Breast epithelium (tissue), 4 donors: ENCODE measurements around the gene CAPG. TPM values are rescaled to one million over a fixed set of nuclear protein-coding genes. Genes with fewer than 3 reads are reported as not detected.
"Not testable (repeated sequence)": the region's sequence is repeated elsewhere in the genome, so short reads cannot be mapped to it uniquely, and the experiment has no call there.

ENCODE experiments used
- DNase-seq, 2 donors: peaks; one replicate each; pipeline ENCODE4 v3.0.0-alpha.2; 2019; ENCODE audit warnings: low spot score in 2 of 2
- H3K27ac ChIP-seq, 2 donors: fragments of 200-600 bp; sonication (generic) in 1 of 2; one replicate each; pipeline ENCODE4 v1.5.1; 2016 to 2019; ENCODE audit warnings: mild to moderate bottlenecking in 1 of 2
- H3K27me3 ChIP-seq, 2 donors: fragments of 200-600 bp; sonication (generic) in 1 of 2; one replicate each; pipeline versions ENCODE4 v1.5.1 to v1.6.0; 2017 to 2019; ENCODE audit warnings: control low read depth in 1 of 2, mild to moderate bottlenecking in 1 of 2
- H3K36me3 ChIP-seq: fragments of 200-600 bp; one replicate; pipeline ENCODE4 v1.5.1; 2019
- H3K4me1 ChIP-seq, 2 donors: fragments of 200-600 bp; sonication (generic); one replicate each; pipeline ENCODE4 v1.5.1; 2016 to 2019; ENCODE audit warnings: control low read depth in 1 of 2
- H3K4me3 ChIP-seq, 3 donors: fragments of 200-600 bp; sonication (generic); 1 replicate in 2 of 3; 2 replicates in 1 of 3; pipeline ENCODE4 v1.5.1; 2016 to 2019; ENCODE audit warnings: mild to moderate bottlenecking in 3 of 3, moderate library complexity in 2 of 3
- H3K9me3 ChIP-seq, 2 donors: fragments of 200-600 bp; sonication (generic) in 1 of 2; one replicate each; pipeline ENCODE4 v1.5.1; 2016 to 2019; ENCODE audit warnings: control low read depth in 1 of 2
- CTCF ChIP-seq, 3 donors: fragments of 450-650 bp; IDR thresholded peaks; one replicate each; pipeline ENCODE4 v1.5.1; 2016 to 2017; ENCODE audit warnings: antibody characterized with exemption in 3 of 3, mild to moderate bottlenecking in 3 of 3, moderate library complexity in 3 of 3
- POLR2A ChIP-seq: fragments of 450-650 bp; IDR thresholded peaks from one replicate; pipeline ENCODE4 v1.6.1; 2016; ENCODE audit warnings: antibody characterized with exemption, mild to moderate bottlenecking, moderate library complexity
- POLR2AphosphoS5 ChIP-seq, 3 donors: sonication (generic); formaldehyde crosslinking; IDR thresholded peaks; one replicate each; pipeline ENCODE4 v1.6.1; 2017; ENCODE audit warnings: antibody characterized with exemption in 3 of 3
- intact Hi-C: fragments of 100-400 bp; cut with DNase I; formaldehyde crosslinking; loops from one replicate; pipeline ENCODE4 v1.15.1; 2023; ENCODE audit warnings: low total_unique reads
- total RNA-seq, 3 donors: library from RNA; depleted of rRNA; stranded (reverse); fragments of >200 nt; gene quantifications; one replicate each; pipeline ENCODE4 v1.1.0, GENCODE V29; 2016

The CAPG gene
- total RNA-seq, 3 donors from 2014 or later: 102 to 254 (median 109) TPM

- H3K9me3 ChIP-seq: no peaks in the 10 kb centered on the region
- no peaks in the 10 kb centered on the region for H3K36me3 ChIP-seq
- intact Hi-C loops: no loop called here
- no peak for DNase-seq
- H3K4me1 ChIP-seq: peaks cover 7 to 19% of the 10 kb centered on the region in 2 donors
- H3K4me3 ChIP-seq: no peak overlapping the region
- no peak overlapping the region for H3K27ac ChIP-seq
- TF ChIP-seq POLR2AphosphoS5 (IDR thresholded peaks at IDR 0.05) (no peak), POLR2A (no peak), CTCF (IDR thresholded peaks at IDR 0.05) (no peak)
- H3K27me3 ChIP-seq: no peaks in the 10 kb centered on the region
Measured at GRCh38 chr2:85441864-85442263, 31.7 kb upstream of the CAPG start.

- DNase-seq: no peak
- intact Hi-C loops: no loop called here
- peaks cover 7 to 23% of the 10 kb centered on the region in 2 donors for H3K4me1 ChIP-seq
Measured at GRCh38 chr2:85440729-85441128, 30.6 kb upstream of the CAPG start.

GRCh38 chr2:85439986-85440385 is 29.8 kb upstream of the CAPG start:
- no peak for TF ChIP-seq POLR2A
- TF ChIP-seq POLR2AphosphoS5 (IDR thresholded peaks at IDR 0.05): no peak
- no peak for TF ChIP-seq CTCF (IDR thresholded peaks at IDR 0.05)

More at GRCh38 chr2:85440729-85441128, 30.6 kb upstream of the CAPG start:
- no peaks in the 10 kb centered on the region for H3K36me3 ChIP-seq
- TF ChIP-seq POLR2A: no peak
- TF ChIP-seq POLR2AphosphoS5 (IDR thresholded peaks at IDR 0.05): no peak
- no peak for TF ChIP-seq CTCF (IDR thresholded peaks at IDR 0.05)
- H3K27ac ChIP-seq: no peak overlapping the region
- H3K27me3 ChIP-seq: no peaks in the 10 kb centered on the region
- H3K4me3 ChIP-seq: no peak overlapping the region
- H3K9me3 ChIP-seq: no peaks in the 10 kb centered on the region

GRCh38 chr2:85439569-85439968 is 29.4 kb upstream of the CAPG start:
- Histone ChIP-seq H3K4me1 (peaks cover 7 to 23% of the 10 kb centered on the region in 2 donors), H3K27ac (peak overlapping the region; percentile 96 to 97)
- not testable (repeated sequence) for H3K27me3 ChIP-seq, H3K4me3 ChIP-seq, H3K9me3 ChIP-seq, DNase-seq, H3K36me3 ChIP-seq
- intact Hi-C loops: loop anchor here (5.0 kb wide), 2 partner anchors 98 to 112 kb away; partner anchors contain the start of genes MAT2A and TGOLN2

More at GRCh38 chr2:85439986-85440385, 29.8 kb upstream of the CAPG start:
- Histone ChIP-seq H3K9me3 (no peaks in the 10 kb centered on the region), H3K27me3 (no peaks in the 10 kb centered on the region), H3K4me3 (no peak overlapping the region), H3K36me3 (no peaks in the 10 kb centered on the region), H3K4me1 (peaks cover 7 to 23% of the 10 kb centered on the region in 2 donors), H3K27ac (no peak overlapping the region)
- intact Hi-C loops: loop anchor here (5.0 kb wide), 2 partner anchors 97 to 113 kb away; partner anchors contain the start of genes MAT2A and TGOLN2
- no peak for DNase-seq

- peaks cover 9 to 23% of the 10 kb centered on the region in 2 donors for H3K4me1 ChIP-seq
Measured at GRCh38 chr2:85439025-85439472, 28.9 kb upstream of the CAPG start.

More at GRCh38 chr2:85439025-85439472, 28.9 kb upstream of the CAPG start:
- TF ChIP-seq CTCF (IDR thresholded peaks at IDR 0.05) (no peak), POLR2A (no peak), POLR2AphosphoS5 (IDR thresholded peaks at IDR 0.05) (no peak)
- DNase-seq: no peak
- intact Hi-C loops: loop anchor here (5.0 kb wide), 2 partner anchors 98 to 112 kb away; partner anchors contain the start of genes MAT2A and TGOLN2
- H3K9me3 ChIP-seq: no peaks in the 10 kb centered on the region
- no peaks in the 10 kb centered on the region for H3K36me3 ChIP-seq
- no peaks in the 10 kb centered on the region for H3K27me3 ChIP-seq
- H3K27ac ChIP-seq: peak overlapping the region; percentile 96 to 97
- no peak overlapping the region for H3K4me3 ChIP-seq
